Thoracic aorta endothelial cell (primary cell): ENCODE measurements around the gene CD3G. TPM values are rescaled to one million over a fixed set of nuclear protein-coding genes. Genes with fewer than 3 reads are reported as not detected.

Source experiments
- small RNA-seq: library from RNA; depleted of rRNA; stranded (forward); fragments of <200 nt; gene quantifications from one replicate; pipeline ENCODE3, GENCODE V24; 2012
- total RNA-seq: library from RNA; depleted of rRNA; stranded (reverse); fragments of >200 nt; gene quantifications from 2 replicates; pipeline ENCODE4 v1.2.3, GENCODE V29; 2012

Gene CD3G
- total RNA-seq: not detected in 2 replicates

GRCh38 chr11:118343981-118344515 lies at the start of gene CD3G:
TSS of gene CD3G (plus strand) at chr11:118344344. CDS start at chr11:118344424, 80 bp downstream.

GRCh38 chr11:118304568-118305248 lies 39.4 kb upstream of the CD3G start, which contains the start of gene CD3E:
TSS of gene CD3E (plus strand) at chr11:118304730. CDS start at chr11:118304953, 223 bp downstream.

GRCh38 chr11:118342503-118343161 lies 1.5 kb upstream of the CD3G start, which contains the start of gene CD3D:
TSS of gene CD3D (minus strand) at chr11:118342705. CDS start at chr11:118342607, 98 bp downstream.

GRCh38 chr11:118359295-118359958 lies 15.3 kb downstream of the CD3G start, which contains the start of gene UBE4A:
TSS of gene UBE4A (plus strand) at chr11:118359600. CDS start at chr11:118365081, 5,481 bp downstream.

DNA sequence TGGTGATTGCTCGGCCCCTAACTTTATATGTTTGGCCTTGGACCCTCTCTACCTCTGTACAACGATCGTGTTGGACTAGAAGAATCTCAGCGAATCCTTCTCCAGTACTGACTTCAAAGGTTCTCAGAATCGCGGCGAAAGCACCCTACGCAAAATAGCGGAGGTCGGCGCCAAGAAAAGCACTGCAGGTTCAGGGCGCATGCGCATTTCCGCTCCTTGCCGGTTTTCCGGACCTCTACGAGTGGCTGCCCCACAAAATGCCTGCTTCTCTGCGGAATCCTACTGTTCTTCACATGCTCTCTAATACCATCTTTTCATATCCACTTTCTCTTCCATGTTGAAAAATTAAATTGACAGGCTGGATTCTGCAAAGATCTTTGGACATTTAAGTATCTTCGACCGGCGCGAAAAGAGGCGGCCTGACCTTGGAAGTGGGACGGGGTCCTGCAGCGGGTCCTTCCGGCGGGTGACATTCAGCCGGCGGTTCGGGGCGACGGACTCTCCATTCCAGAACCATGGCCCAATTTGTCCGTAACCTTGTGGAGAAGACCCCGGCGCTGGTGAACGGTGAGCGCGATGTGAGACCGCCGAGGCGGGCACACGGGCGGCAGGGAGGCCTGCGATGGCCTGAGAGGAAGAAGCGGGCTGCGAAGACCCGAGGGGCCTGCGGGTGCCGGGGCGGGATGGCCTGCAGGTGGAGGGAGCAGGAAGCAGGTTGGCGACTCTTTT lies 57.2 kb downstream of the CD3G start, which contains the start of gene ATP5MG:
Gene ATP5MG, plus strand, starts transcription at position 456 of the 729 bp plus-strand sequence. Its CDS starts 60 bp downstream, at position 516.

Small RNA genes lying within 50 kb of the gene (small RNA-seq; reads per million reads assigned to genes)
- gene AP001582.1: not detected

Other genes with a start within 250 kb of the CD3G start
- 0.13 and 0.14 TPM in 2 replicates for gene SCN4B, start 191.5 kb upstream of the CD3G start, total RNA-seq
- gene SCN2B, start 167.7 kb upstream of the CD3G start, total RNA-seq: not detected in 2 replicates
- gene JAML, start 119.3 kb upstream of the CD3G start, total RNA-seq: 0.07 TPM in 1 of 2 replicates, not detected in the other
- gene MPZL3, start 92.0 kb upstream of the CD3G start, total RNA-seq: 11.8 and 14.1 TPM in 2 replicates
- gene MPZL2, start 80.0 kb upstream of the CD3G start, total RNA-seq: 112 and 218 TPM in 2 replicates
- not detected in 2 replicates for gene CD3E, start 39.6 kb upstream of the CD3G start, total RNA-seq
- gene CD3D, start 1.6 kb upstream of the CD3G start, total RNA-seq: not detected in 2 replicates
- gene UBE4A, start 15.3 kb downstream of the CD3G start, total RNA-seq: 71.0 and 73.4 TPM in 2 replicates
- gene ATP5MG, start 57.3 kb downstream of the CD3G start, total RNA-seq: 46.3 and 56.8 TPM in 2 replicates
- gene KMT2A, start 92.1 kb downstream of the CD3G start, total RNA-seq: 59.4 and 67.2 TPM in 2 replicates
- 0.27 and 0.50 TPM in 2 replicates for gene TTC36, start 183.1 kb downstream of the CD3G start, total RNA-seq
- 8.5 and 13.6 TPM in 2 replicates for gene TMEM25, start 186.8 kb downstream of the CD3G start, total RNA-seq
- gene IFT46, start 221.6 kb downstream of the CD3G start, total RNA-seq: 26.7 and 33.6 TPM in 2 replicates
- 211 and 219 TPM in 2 replicates for gene ARCN1, start 228.1 kb downstream of the CD3G start, total RNA-seq